ENCODE measurements around the gene BTNL8. TPM values are rescaled to one million over a fixed set of nuclear protein-coding genes. Genes with fewer than 3 reads are reported as not detected.

Gene BTNL8
- total and polyA plus RNA-seq, 2 of the 13 experiments (the other 11 are each of a cell fraction or from before 2014, with no cell fraction given) = not detected

GRCh38 chr5:180860887-180861822 lies 37.8 kb upstream of the BTNL8 start, which contains the start of gene ZFP62 (continued):
- no peak for TF ChIP-seq DDIT3 (CRISPR knock-in tag; IDR thresholded peaks at IDR 0.05)
- peak; percentile 83; the same call in 1 of the 2 replicates for TF ChIP-seq BORCS8-MEF2B (CRISPR knock-in tag; IDR thresholded peaks at IDR 0.05)
- 0 out of 2 replicates have a peak, but pooled peaks have one; percentile 51 for TF ChIP-seq ZFP82 (CRISPR knock-in tag; IDR thresholded peaks at IDR 0.05; ENCODE audit: borderline replicate concordance)
- TF ChIP-seq SPEN (CRISPR knock-in tag; IDR thresholded peaks at IDR 0.05; ENCODE audit: low read depth) = peak; percentile 79
- TF ChIP-seq NRL (CRISPR knock-in tag; IDR thresholded peaks at IDR 0.05; ENCODE audit: borderline replicate concordance) = no peak; the same call in none of the 2 replicates
- peak; percentile 82 for TF ChIP-seq ELF1 (CRISPR knock-in tag; IDR thresholded peaks at IDR 0.05)
- TF ChIP-seq TCF12 (IDR thresholded peaks at IDR 0.05) = no peak
- TF ChIP-seq TCF12 (CRISPR knock-in tag; IDR thresholded peaks at IDR 0.05) = no peak
- peak; percentile 34; the same call in 1 of the 2 replicates for TF ChIP-seq DR1 (CRISPR knock-in tag; IDR thresholded peaks at IDR 0.05)
- 0 out of 2 replicates have a peak, but pooled peaks have one; percentile 20 for TF ChIP-seq ZSCAN25 (CRISPR knock-in tag; IDR thresholded peaks at IDR 0.05)
- TF ChIP-seq JDP2 (CRISPR knock-in tag; IDR thresholded peaks at IDR 0.05; ENCODE audit: borderline replicate concordance) = no peak
- TF ChIP-seq ZBTB49 (CRISPR knock-in tag; IDR thresholded peaks at IDR 0.05; ENCODE audit: borderline replicate concordance) = no peak
- no peak for TF ChIP-seq ZNF652 (CRISPR knock-in tag; IDR thresholded peaks at IDR 0.05; ENCODE audit: borderline replicate concordance, low read depth)
- TF ChIP-seq PRPF4 (IDR thresholded peaks at IDR 0.05; ENCODE audit: low read depth, low read length, poor library complexity, severe bottlenecking) = no peak
- TF ChIP-seq ZFX (CRISPR knock-in tag; IDR thresholded peaks at IDR 0.05; ENCODE audit: low read depth) = peak; percentile 85
- 0 out of 2 replicates have a peak, but pooled peaks have one; percentile 46 for TF ChIP-seq HNRNPL (IDR thresholded peaks at IDR 0.05; ENCODE audit: low read depth, low read length)
- TF ChIP-seq ZNF224 (CRISPR knock-in tag; IDR thresholded peaks at IDR 0.05) = no peak
- TF ChIP-seq ZNF558 (CRISPR knock-in tag; IDR thresholded peaks at IDR 0.05; ENCODE audit: borderline replicate concordance) = peak; percentile 81; the same call in 1 of the 2 replicates
- no peak for TF ChIP-seq ZNF441 (CRISPR knock-in tag; IDR thresholded peaks at IDR 0.05; ENCODE audit: borderline replicate concordance)
- TF ChIP-seq ATAD3A (CRISPR knock-in tag; IDR thresholded peaks at IDR 0.05) = no peak
- TF ChIP-seq ZNF674 (CRISPR knock-in tag; IDR thresholded peaks at IDR 0.05; ENCODE audit: low read depth) = no peak
- TF ChIP-seq ZNF614 (CRISPR knock-in tag; IDR thresholded peaks at IDR 0.05; ENCODE audit: borderline replicate concordance) = peak; percentile 59; the same call in 1 of the 2 replicates
- TF ChIP-seq ZNF18 (CRISPR knock-in tag; IDR thresholded peaks at IDR 0.05; ENCODE audit: insufficient replicate concordance) = peak; percentile 68
- peak; percentile 83; the same call in 1 of the 2 replicates for TF ChIP-seq ZNF790 (CRISPR knock-in tag; IDR thresholded peaks at IDR 0.05; ENCODE audit: borderline replicate concordance)
- no peak for TF ChIP-seq EP300 (IDR thresholded peaks at IDR 0.05; ENCODE audit: low read depth in 2 of 2, low read length in 2 of 2)
- no peak for TF ChIP-seq EP300 (CRISPR knock-in tag; IDR thresholded peaks at IDR 0.05; ENCODE audit: borderline replicate concordance)

Data from HepG2 (cell line).